Endothelial cell of umbilical vein (primary cell): ENCODE measurements around the gene ZNF263. TPM values are rescaled to one million over a fixed set of nuclear protein-coding genes. Genes with fewer than 3 reads are reported as not detected.

Source experiments
- BruUV-seq: library from RNA; stranded (reverse); fragments of 400-500 nt; replicated peaks from 2 replicates; lab custom pipeline; 2021; lab: Mats Ljungman, UMichigan
- CTCF ChIA-PET: fragments of 300-600, 350-600 bp; sonication (Branson Sonifier 250); formaldehyde crosslinking; loops from one replicate; lab custom pipeline; 2021; ENCODE audit warnings: antibody characterized with exemption, inconsistent platforms; lab: Charles Lee
- POLR2A ChIA-PET: fragments of 300-600, 350-600 bp; sonication (Branson Sonifier 250); formaldehyde crosslinking; loops from one replicate; lab custom pipeline; 2021; ENCODE audit warnings: antibody characterized with exemption, inconsistent platforms; lab: Charles Lee
- DNase-seq: peaks from one replicate; pipeline ENCODE4 v3.0.0-alpha.2; 2011; ENCODE audit warnings: low read depth, low spot score
- FAIRE-seq: peaks from 2 replicates; lab custom pipeline; 2011; peaks lifted over from hg19 to GRCh38; lab: Jason Lieb, UNC
- H2AFZ ChIP-seq: 2 replicates; pipeline ENCODE4 v1.6.0; 2012; ENCODE audit warnings: low read depth, low read length, control low read depth, inconsistent platforms
- H3K27ac ChIP-seq: 2 replicates; pipeline ENCODE4 v1.5.1; 2011; ENCODE audit warnings: low read depth, mild to moderate bottlenecking, control low read depth, low read length, moderate library complexity; ENCODE audit not compliant: insufficient read depth
- H3K27me3 ChIP-seq, 2 experiments: 2 replicates each; pipeline versions ENCODE4 v1.6.0 to v1.6.1; 2011; ENCODE audit warnings: low read length in 2 of 2, mixed read lengths in 1 of 2; ENCODE audit not compliant: control insufficient read depth in 2 of 2, insufficient read depth in 2 of 2
- H3K36me3 ChIP-seq, 2 experiments: 2 replicates in 1 of 2; 3 replicates in 1 of 2; pipeline ENCODE4 v1.5.1; 2011; ENCODE audit warnings: low read length in 2 of 2, mild to moderate bottlenecking in 1 of 2, moderate library complexity in 1 of 2; ENCODE audit not compliant: control insufficient read depth in 2 of 2, insufficient read depth in 2 of 2; ENCODE audit errors: extremely low read depth in 1 of 2
- H3K4me1 ChIP-seq: 3 replicates; pipeline ENCODE4 v1.5.1; 2011; ENCODE audit warnings: mild to moderate bottlenecking, low read length; ENCODE audit not compliant: control insufficient read depth, insufficient read depth; ENCODE audit errors: extremely low read depth
- H3K4me2 ChIP-seq: 2 replicates; pipeline ENCODE4 v1.6.1; 2011; ENCODE audit warnings: low read length, control low read depth, mixed read lengths; ENCODE audit not compliant: insufficient read depth
- H3K4me3 ChIP-seq, 3 experiments: fragments of 200-600 bp in 1 of 3; sonication (generic), shearing (Covaris generic) in 1 of 3; replicated peaks in 1 of 3; 2 replicates each; pipeline ENCODE4 v1.5.1; 2011 to 2016; ENCODE audit warnings: control low read depth in 3 of 3, low read length in 3 of 3, mild to moderate bottlenecking in 2 of 3, inconsistent platforms in 1 of 3, low read depth in 1 of 3, moderate library complexity in 1 of 3; ENCODE audit not compliant: insufficient read depth in 1 of 3
- H3K79me2 ChIP-seq: 2 replicates; pipeline ENCODE4 v1.6.0; 2012; ENCODE audit warnings: low read length, inconsistent platforms; ENCODE audit not compliant: control insufficient read depth, insufficient read depth
- H3K9ac ChIP-seq: replicated peaks from 2 replicates; pipeline ENCODE3; 2011; ENCODE audit warnings: low read length, control low read depth; ENCODE audit not compliant: insufficient read depth; ENCODE audit errors: extremely low read depth
- H3K9me1 ChIP-seq: replicated peaks from 3 replicates; pipeline ENCODE4 v1.6.0; 2011; ENCODE audit warnings: mild to moderate bottlenecking, low read length; ENCODE audit not compliant: control insufficient read depth, insufficient read depth; ENCODE audit errors: extremely low read depth
- H3K9me3 ChIP-seq: replicated peaks from 2 replicates; pipeline ENCODE4 v1.5.1; 2012; ENCODE audit warnings: low read length, inconsistent platforms; ENCODE audit not compliant: control insufficient read depth, insufficient read depth
- H4K20me1 ChIP-seq: replicated peaks from 2 replicates; pipeline ENCODE3; 2011; ENCODE audit warnings: mild to moderate bottlenecking, low read length; ENCODE audit not compliant: control insufficient read depth, insufficient read depth; ENCODE audit errors: extremely low read depth
- CTCF ChIP-seq, 2 donors: IDR thresholded peaks; 1 replicate in 1 of 2; 2 replicates in 1 of 2; pipeline ENCODE4 v1.5.1; 2011; ENCODE audit warnings: low read length in 2 of 2, mild to moderate bottlenecking in 2 of 2, moderate library complexity in 2 of 2, control low read depth in 1 of 2, inconsistent platforms in 1 of 2, low read depth in 1 of 2; ENCODE audit not compliant: insufficient read depth in 1 of 2; ENCODE audit errors: extremely low read depth in 1 of 2
- EZH2 ChIP-seq: IDR thresholded peaks from 2 replicates; pipeline ENCODE4 v1.6.1; 2012; ENCODE audit warnings: borderline replicate concordance, low read depth, mild to moderate bottlenecking, moderate library complexity, low read length, inconsistent platforms; ENCODE audit not compliant: severe bottlenecking
- FOS ChIP-seq: IDR thresholded peaks from 2 replicates; pipeline ENCODE4 v1.6.1; 2011; ENCODE audit warnings: mild to moderate bottlenecking, low read length, moderate library complexity, borderline replicate concordance; ENCODE audit not compliant: insufficient read depth
- GATA2 ChIP-seq: IDR thresholded peaks from 2 replicates; pipeline ENCODE4 v1.7.0; 2011; ENCODE audit warnings: low read depth, mild to moderate bottlenecking, moderate library complexity, mixed read lengths, low read length; ENCODE audit not compliant: insufficient read length, insufficient read depth
- JUN ChIP-seq: IDR thresholded peaks from 2 replicates; pipeline ENCODE4 v1.6.1; 2011; ENCODE audit warnings: borderline replicate concordance, low read depth; ENCODE audit not compliant: insufficient read length, insufficient read depth
- MAX ChIP-seq: IDR thresholded peaks from 2 replicates; pipeline ENCODE4 v1.6.1; 2011; ENCODE audit not compliant: insufficient read depth, insufficient read length
- MYC ChIP-seq: IDR thresholded peaks from one replicate; pipeline ENCODE4 v1.6.1; 2011; ENCODE audit warnings: mild to moderate bottlenecking, low read depth, low read length
- POLR2A ChIP-seq: IDR thresholded peaks from 2 replicates; pipeline ENCODE4 v1.6.1; 2012; ENCODE audit warnings: low read depth, mild to moderate bottlenecking, control low read depth, low read length
- POLR2AphosphoS5 ChIP-seq: IDR thresholded peaks from 2 replicates; pipeline ENCODE4 v1.6.1; 2012; ENCODE audit warnings: low read depth, mild to moderate bottlenecking, control low read depth, low read length, moderate library complexity; ENCODE audit not compliant: insufficient read depth
- dilution Hi-C: fragments of 300-500 bp; cut with MboI; formaldehyde crosslinking; loops from one replicate; pipeline ENCODE4 v1.15.0; 2019; ENCODE audit warnings: low sequenced_read_pairs; ENCODE audit not compliant: extremely low pct_ligation_motif_present
- intact Hi-C: fragments of 100-400 bp; cut with micrococcal nuclease; formaldehyde crosslinking; loops from one replicate; pipeline ENCODE4 v1.10.0; 2022
- polyA plus RNA-seq, 4 experiments: library from polyadenylated mRNA; depleted of rRNA in 3 of 4; stranded (reverse) in 3 of 4; unstranded in 1 of 4; fragments of >200 nt; gene quantifications; 2 replicates each; pipeline versions ENCODE4 v1.2.1 to v1.2.3, GENCODE V29; 2011 to 2012; ENCODE audit warnings: missing spikeins in 1 of 4
- total RNA-seq: library from RNA; stranded (reverse); gene quantifications from 2 replicates; pipeline ENCODE4 v1.2.3, GENCODE V29; 2021

ZNF263 gene
- total and polyA plus RNA-seq, 2 donors (not counting 3 experiments of a cell fraction or from before 2014, with no cell fraction given): 10.9 to 20.8 TPM

GRCh38 chr16:3249451-3249850, 33.8 kb upstream of the ZNF263 start:
- H3K4me1 ChIP-seq: no peaks in the 10 kb centered on the region
- TF ChIP-seq GATA2 (no peak), MAX (no peak), EZH2 (no peak), MYC (no peak), FOS (no peak), POLR2A (no peak), CTCF (IDR thresholded peaks at IDR 0.05; ENCODE audit: extremely low read depth in 1 of 2, insufficient read depth in 1 of 2, low read depth in 1 of 2, low read length in 2 of 2) (no peak), JUN (no peak), POLR2AphosphoS5 (no peak)
- no peaks in the 10 kb centered on the region for H3K9me3 ChIP-seq
- H3K9me1 ChIP-seq: no peaks in the 10 kb centered on the region
- POLR2A ChIA-PET: interaction anchor here (0.5 kb wide), 1 partner anchor 452 kb away, joined by 3 read pairs; no protein-coding TSS in a partner anchor
- no TSS peak for BruUV-seq
- H4K20me1 ChIP-seq: no peaks in the 10 kb centered on the region
- intact Hi-C loops (no loop called here), dilution Hi-C loops (no loop called here)
- DNase-seq (no peak), FAIRE-seq (no peak)
- no peak overlapping the region for H3K4me3 ChIP-seq
- no peak overlapping the region for H3K27ac ChIP-seq
- H3K9ac ChIP-seq: no peak overlapping the region
- no peaks in the 10 kb centered on the region for H3K79me2 ChIP-seq
- no peak overlapping the region for H3K4me2 ChIP-seq
- H2AFZ ChIP-seq: no peak overlapping the region
- H3K36me3 ChIP-seq: no peaks in the 10 kb centered on the region
- no peaks in the 10 kb centered on the region for H3K27me3 ChIP-seq
- CTCF ChIA-PET: no interaction called here
